Measurements from ENCODE around the gene RNU1-3.
"Not testable (repeated sequence)": the region's sequence is repeated elsewhere in the genome, so short reads cannot be mapped to it uniquely, and the experiment has no call there.

Gene RNU1-3

DNA sequence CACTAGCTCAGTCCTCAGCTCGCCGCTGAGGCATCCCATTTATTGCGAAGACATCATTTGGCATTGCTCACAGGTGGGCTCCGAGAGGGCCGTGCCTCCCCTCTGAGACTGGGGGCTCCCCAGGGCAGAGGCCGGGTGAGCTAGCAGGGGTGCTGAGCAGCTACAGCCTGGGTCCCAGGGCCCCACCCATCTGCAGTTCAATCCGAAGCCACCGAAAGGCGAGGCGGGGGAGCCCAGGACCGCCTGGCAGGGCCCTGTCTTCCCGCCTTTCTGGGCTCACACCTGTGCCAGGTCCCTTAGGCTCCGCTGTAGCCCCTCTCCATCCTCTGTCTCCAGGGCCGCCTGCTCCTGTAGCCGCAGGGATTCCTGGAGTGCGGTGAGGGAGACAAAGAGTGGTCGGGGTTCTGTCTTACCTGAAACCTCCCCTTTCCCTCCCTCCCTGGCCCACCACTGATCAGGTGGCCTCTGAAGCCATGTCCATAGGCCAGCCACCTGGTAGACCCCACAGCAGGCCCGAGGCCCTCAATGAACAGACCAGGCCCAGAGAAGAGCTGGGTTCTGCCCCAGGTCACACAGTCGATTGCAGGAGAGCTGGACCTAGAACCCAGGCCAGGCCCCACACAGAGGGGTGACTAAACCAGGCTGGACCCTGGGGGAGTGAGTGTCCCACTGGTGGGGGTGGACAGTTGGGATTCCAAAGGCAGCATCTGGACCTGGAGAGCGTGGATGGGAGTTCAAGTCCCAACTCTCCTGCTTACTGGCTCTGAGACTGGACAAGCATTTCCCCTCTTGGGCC is 35.3 kb downstream of the RNU1-3 start:
- TF ChIP-seq CTCF (IDR thresholded peaks at IDR 0.05; ENCODE audit: low read depth, low read length): no peak
- H3K4me3 ChIP-seq (ENCODE audit: low read depth, low read length): no peak overlapping the region

DNA sequence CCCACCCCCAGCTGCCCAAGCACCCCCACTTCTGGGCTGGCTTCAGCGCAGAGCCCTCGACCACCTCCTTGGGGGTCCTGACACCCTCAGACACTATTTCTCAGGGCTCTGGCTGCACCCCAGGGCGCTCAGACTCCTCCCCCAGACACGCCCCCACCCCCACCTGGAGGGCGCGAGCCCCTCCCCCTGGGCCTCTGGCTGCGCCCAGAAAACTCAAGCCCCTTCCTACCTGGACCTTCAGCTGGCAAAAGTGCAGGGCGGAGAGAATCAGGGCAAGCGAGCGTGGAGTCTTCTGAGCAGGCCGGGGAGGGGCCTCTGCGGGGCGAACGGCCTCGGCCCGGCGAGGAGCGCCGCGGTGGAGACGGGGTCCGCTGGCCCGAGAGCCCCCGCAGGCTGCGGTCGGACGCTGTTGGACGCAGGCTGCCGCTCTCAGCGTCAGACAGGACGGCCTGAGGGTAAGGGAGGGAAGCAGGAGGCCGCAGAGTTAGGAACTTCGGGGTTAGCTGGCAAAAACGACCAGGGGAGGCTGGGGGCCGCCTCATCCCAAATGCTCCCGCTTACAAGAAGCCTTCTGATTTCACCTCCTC is 36.0 kb downstream of the RNU1-3 start:
- H3K4me3 ChIP-seq (ENCODE audit: low read depth, low read length): no peak overlapping the region
- TF ChIP-seq CTCF (IDR thresholded peaks at IDR 0.05; ENCODE audit: low read depth, low read length): no peak

DNA sequence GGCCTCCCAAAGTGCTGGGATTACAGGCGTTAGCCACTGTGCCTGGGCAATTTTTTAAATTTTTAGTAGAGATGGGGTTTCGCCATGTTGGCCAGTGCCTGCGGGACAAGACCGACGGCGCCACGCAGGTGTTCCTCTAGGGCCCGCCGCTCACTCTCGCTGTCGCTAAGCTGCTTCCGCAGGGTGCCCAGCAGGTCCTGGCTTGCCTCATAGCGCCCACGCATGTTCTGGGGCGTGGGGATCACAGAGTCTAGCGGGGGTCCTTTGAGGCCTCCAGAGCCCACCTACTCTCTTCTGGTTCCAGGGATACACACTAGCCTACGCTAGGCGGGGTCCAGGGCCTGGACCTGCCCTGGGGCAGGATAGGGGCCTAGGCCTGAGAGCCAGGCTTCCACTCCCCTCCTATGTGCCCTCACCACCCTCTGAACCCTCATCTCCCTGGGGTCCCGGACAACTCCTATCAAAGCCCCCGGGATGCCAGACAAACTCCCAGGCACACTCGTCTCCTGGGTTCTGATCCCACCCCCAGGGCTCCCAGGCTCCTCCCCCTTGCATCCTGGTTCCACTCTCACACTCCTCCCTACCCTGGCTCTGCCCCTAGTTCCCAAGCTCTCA is 36.7 kb downstream of the RNU1-3 start:
- H3K4me3 ChIP-seq (ENCODE audit: low read depth, low read length): not testable (repeated sequence)

DNA sequence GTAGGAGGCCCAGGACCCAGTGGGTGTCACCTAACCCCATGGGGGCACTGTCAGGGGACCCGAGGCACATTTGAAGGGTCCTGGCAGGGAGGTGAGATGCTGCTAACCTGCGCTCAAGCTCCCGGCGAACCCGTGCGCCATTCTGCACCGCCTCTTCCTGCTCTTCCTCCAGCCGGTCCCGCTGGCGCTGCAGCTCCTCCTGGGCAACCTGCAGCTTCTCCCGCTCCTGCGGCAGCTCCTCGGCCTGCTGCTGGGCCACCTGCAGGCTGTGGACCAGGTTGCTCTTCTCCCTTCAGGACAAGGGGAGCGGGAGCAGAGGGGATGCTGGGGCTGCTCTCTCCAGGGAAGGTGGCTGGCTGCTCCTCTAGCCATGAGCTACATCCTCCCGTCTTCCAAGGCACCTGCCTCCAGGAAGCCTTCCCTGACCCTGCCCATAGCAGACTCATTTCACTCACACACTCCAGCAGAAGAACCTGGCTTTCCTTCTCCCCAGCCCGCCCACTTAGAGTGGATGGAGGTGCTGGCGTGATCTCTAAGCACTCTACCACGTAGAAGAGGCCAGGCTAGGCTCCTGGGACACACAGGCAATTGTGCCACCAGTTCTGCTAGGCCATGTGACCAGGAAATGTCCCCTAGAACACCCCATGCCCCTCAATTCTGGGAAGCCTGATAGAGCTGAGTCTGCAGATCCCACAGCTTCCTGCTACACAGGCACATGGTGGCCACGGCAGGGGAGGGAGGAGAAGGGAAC is 38.2 kb downstream of the RNU1-3 start:
- H3K4me3 ChIP-seq (ENCODE audit: low read depth, low read length): no peak overlapping the region
- no peak for TF ChIP-seq CTCF (IDR thresholded peaks at IDR 0.05; ENCODE audit: low read depth, low read length)

DNA sequence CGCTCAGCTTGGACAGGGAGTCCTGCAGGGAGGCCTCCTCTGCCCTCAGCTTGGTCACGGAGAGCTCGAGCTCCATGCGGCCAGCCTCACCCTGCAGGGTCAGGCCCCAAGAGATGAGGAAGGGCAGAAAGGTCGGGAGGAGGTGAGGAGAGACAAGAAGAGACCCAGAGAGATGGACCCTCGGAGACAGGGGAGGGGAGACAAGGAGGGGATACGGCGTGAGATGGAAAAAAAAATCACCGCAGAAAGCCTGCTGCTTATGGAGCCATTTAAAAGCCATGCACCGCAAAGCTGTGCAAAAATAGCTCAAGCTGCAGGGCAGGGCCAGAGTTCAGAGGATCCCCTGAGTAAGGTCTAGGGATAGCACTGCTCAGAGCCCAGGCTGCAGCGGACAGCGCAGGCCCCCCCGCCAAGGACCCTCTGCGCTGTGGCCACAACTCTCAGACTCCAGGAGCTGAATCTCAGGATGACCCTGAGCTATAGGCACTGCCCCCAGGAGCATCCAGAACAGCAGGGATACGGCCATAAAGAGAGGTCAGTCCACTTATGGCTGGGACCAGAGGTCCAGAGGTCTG is 40.3 kb downstream of the RNU1-3 start:
- H3K4me3 ChIP-seq (ENCODE audit: low read depth, low read length): not testable (repeated sequence)

DNA sequence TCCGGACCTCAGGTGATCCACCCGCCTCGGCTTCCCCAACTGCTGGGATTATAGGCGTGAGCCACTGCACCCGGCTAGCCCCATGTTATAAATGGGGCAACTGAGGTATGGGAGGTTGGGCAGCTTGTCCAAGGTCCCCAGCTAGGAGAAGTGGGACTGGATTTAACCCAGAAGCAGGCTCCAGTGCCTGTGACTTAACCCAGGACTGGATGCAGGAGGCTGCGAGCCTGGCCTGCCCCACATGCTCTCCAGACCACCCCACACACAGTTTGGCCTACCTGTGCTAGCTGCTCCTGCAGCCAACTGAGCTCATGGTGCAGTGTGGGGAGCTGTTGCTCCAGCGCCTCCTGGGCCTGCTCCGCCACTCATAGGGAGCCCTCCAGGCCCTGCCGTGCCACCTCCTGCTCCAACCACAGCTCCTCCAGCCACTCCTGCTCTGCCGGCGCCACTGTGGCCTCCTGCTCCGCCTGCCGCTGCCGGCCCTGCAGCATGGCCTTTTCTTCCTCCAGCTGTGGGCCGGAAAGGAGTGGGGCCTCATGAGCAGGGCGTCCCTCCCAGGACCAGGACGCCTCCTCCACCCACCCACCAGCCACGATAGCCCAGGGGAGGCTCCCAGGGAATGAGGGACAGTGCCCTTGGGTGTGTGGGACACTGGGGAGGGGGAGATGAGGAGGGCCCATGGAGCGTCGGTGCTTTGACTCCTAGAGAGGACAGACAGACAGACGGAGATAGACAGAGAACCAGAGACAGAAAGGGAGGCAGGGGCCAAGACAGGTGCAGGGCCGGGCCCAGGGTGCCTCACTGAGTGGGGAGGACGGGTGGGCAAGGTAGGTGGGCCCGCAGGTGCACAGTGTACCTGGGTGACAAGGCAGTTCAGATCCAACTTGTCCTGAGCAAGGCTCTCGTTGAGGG is 41.0 kb downstream of the RNU1-3 start:
- no peak overlapping the region for H3K4me3 ChIP-seq (ENCODE audit: low read depth, low read length)
- TF ChIP-seq CTCF (IDR thresholded peaks at IDR 0.05; ENCODE audit: low read depth, low read length): no peak

- H3K4me3 ChIP-seq (ENCODE audit: low read depth, low read length): not testable (repeated sequence)
Observed at GRCh38 chr1:16623812-16624719, 42.7 kb downstream of the RNU1-3 start.

DNA sequence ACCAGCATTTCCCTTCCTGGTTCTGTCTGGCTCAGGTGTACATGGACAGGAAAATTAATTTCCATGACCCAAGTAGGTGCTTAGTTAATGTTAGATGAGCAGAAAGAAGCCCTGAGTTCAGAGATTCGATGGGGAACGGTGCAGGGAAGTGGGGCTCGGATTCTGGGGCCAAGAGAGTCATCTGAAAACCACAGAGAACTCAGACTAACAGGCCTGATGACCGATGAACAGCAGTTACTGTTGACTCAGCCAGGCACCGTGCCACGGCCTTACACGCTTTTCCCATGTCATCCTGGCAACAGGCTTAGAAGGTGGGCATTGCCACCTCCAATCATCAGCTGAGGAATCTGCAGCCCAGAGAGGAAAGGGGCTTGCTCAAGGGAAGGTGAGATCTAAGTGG is 43.4 kb downstream of the RNU1-3 start:
- not testable (repeated sequence) for H3K4me3 ChIP-seq (ENCODE audit: low read depth, low read length)

GRCh38 chr1:16621681-16622315 is 45.0 kb downstream of the RNU1-3 start:
- H3K4me3 ChIP-seq (ENCODE audit: low read depth, low read length): not testable (repeated sequence)
